Putamen (tissue), 1 donor: Measurements from ENCODE around the gene ZNF717.
"Not testable (repeated sequence)": the region's sequence is repeated elsewhere in the genome, so short reads cannot be mapped to it uniquely, and the experiment has no call there.

Experiments used
- DNase-seq: peaks from one replicate; pipeline ENCODE4 v3.0.0-alpha.2; 2016; ENCODE audit warnings: low spot score

Gene ZNF717

DNA sequence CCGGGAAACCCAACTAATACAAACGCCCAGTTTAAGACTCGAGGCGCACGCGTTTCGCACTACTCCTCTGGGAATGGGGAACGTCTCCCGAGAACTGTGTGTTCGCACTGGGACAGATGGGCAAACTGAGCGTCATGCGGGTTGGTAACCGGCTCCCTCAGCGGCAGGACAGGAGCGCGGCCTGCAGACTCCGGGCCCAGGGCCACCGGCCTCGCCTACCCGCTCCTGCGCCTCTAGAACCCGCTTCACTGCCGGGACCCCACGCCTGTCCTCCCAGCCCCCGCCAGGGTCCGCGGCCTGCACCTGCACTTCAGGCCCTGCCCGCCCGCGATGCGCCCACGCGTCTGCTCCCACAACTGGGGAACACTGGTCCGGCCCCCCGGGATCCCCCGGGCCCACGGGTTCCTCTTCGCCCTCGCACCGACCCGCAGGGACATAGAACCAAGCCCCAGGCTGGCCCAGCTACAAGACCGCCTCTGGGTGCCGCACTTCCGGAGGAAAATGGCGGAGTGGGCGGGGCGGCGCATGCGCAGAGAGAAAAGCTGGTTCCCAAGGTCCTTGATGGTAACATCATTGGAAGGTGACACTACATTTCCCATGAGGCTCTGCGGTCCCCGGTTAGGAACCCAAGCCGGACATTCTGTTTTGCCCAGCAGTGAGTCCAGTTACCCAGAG lies at the start of gene ZNF717:
ZNF717 (minus strand) TSS at position 469 of the 675 bp plus-strand sequence. CDS start 2,187 bp downstream, outside the sequence.
- DNase-seq: peak; percentile 89

DNA sequence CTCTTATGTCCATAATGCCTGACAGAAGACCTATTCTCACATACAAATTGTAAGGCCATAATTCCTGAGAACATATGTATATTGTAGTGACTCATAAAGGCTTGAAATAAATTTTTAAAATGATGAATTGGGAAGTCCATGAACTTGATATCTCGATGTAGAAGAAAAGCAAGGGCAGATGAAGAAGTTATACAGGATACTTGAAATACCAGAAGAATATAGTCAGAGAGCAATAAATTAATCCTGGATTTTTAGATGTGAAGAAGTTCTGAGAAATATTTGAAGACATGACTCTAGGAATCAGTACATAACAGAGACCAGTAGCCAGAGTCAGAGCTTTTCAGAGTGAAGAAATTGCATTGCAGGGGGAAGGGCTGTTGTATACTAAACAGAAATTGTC lies 45.7 kb upstream of the ZNF717 start:
- DNase-seq: not testable (repeated sequence)

DNA sequence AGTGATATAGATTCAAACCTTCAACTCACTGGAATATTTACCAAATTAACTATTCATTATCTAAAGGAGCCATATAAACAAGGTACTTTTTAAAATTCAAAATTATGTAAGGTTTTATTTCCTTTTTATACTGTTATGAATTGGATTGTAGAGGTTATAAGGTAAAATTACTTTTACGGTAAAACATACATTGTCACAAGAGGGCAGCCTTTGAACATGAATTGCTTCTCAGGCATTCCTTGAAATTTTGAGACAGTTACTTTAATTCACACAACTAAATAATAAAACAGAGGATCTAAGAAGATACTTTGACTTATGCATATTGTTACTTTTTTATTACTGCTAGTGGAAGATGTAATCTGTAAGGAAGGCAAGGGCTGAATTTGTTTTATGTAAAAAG lies 32.7 kb upstream of the ZNF717 start:
- not testable (repeated sequence) for DNase-seq

DNA sequence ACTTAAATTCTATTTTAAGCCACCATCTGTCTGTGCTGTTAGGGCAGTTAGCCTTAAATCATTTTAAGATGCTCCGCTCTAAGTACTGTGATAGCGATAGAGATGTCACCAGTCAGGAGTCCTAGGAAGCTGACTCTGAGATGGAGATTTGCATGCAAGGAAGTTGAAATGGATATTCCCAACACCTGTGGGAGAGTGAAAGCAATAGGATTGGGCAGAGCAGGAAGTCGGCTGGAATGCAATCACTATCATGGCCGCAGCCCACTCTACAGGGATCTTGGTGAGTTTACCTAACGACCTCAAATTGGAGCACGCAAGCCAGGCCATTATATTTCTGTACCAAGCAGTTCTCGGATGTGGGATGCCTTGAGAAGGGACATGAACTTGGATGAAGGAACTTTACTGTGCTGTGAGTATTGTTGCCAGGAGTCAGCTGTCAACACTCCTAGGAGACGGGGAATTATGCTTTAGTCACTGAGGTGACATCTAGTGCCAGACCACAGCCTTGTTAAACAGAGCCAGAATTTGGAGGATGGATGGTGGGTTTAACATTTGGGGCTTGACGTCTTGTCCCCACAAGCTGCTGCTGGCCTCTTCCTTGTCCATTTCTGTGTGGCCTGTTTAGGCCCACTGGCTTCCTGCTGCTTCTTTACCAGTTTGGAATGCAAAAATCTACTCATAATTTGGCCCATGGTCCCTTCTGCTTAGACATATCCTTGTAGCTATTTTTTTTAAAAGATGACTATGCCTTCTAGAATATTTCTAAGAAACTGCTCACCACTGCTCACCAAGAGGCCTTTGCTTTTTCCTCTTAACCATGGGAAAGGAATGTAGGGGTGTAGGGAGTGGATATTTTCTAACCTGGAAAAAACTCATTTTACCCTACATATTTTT lies 31.2 kb upstream of the ZNF717 start:
- not testable (repeated sequence) for DNase-seq

DNA sequence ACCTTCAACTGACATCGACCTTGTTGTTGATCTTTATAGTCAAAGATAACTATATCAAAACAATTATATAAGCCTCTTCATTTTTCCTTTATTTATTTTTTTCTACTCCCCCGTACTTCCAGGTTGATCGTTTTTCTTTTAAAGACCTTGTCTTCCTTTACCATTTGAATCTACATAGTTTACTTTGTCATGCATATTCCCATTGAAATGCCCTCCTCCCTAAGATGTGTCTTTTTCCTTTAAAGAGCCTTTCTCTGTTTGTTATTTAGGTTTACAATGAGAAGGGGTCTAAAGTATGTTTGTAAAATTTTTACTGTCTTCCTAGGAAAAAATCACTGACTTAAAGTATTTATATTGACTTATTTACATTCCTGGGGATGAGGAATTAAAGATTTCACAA lies 29.4 kb upstream of the ZNF717 start:
- no peak for DNase-seq

DNA sequence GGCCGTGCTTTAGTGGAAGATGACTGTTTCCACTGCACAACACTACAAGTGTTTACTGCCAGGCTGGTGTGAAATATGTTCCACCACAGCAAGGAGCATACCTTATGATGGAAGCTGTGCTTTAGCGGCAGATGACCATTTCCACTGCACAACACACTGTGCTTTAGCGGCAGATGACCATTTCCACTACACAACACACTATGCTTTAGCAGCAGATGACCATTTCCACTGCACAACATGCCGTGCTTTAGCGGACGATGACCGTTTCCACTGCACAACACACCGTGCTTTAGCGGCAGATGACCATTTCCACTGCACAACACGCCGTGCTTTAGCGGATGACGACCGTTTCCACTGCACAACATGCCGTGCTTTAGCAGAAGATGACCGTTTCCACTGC lies 2.8 kb downstream of the ZNF717 start:
- no peak for DNase-seq

DNA sequence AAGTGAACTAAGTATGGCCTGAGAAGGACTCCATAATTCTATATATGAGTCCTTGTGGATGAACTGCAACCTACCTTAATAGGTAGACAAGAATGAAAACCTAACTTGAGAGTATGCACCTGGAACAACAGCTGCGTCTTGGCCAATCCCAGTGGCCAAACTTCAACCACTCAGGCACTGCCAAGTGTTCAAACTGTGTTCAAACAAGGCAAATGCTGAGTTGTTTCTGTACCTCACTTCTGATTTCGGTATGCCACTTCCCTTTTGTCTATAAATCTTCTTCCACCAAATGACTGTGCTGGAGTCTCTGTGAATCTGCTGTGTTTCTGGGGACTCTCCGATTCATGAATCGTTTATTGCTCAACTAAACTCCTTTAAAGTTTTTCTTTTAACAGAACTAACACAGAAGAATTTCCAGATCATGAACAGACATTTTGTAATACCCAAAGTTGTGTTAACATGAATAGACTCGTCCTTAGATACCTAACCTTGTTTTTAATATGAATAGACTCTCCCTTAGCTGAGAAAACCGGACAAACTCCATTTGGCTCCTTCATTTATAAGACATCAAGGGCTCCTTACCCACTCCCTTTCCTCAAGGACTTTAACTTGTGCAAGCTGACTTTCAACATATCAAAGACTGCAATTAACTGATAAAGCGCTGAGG lies 4.1 kb downstream of the ZNF717 start:
- DNase-seq: no peak

DNA sequence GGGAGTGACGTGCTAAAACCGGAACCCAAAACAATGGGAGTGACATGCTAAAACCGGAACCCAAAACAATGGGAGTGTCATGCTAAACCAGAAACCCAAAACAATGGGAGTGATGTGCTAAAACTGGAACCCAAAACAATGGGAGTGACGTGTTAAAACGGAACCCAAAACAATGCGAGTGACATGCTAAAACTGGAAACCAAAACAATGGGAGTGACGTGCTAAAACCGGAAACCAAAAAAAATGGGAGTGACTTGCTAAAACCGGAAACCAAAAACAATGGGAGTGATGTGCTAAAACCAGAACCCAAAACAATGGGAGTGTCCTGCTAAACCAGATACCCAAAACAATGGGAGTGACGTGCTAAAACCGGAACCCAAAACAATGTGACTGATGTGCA lies 7.6 kb downstream of the ZNF717 start:
- DNase-seq: not testable (repeated sequence)

DNA sequence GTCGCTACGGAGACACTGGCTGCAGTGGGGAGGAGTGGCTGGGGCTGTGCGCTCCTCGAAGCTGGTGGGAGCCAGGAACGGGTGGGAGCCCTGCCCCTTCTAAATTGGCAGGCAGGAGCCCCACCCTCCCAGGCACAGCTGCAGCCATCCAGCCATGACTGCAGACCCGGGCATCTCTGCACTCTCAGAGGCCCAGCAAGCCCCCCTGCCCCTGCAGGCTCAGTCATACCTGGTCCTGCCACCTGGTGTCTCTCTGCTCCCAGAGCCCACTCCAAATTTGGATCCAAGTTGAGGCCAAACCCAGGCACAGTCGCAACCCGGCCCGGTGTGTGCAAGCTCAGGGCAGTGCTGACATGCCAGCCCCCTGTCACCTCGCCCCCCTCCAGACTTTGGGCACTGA lies 13.7 kb downstream of the ZNF717 start:
- DNase-seq: not testable (repeated sequence)

DNA sequence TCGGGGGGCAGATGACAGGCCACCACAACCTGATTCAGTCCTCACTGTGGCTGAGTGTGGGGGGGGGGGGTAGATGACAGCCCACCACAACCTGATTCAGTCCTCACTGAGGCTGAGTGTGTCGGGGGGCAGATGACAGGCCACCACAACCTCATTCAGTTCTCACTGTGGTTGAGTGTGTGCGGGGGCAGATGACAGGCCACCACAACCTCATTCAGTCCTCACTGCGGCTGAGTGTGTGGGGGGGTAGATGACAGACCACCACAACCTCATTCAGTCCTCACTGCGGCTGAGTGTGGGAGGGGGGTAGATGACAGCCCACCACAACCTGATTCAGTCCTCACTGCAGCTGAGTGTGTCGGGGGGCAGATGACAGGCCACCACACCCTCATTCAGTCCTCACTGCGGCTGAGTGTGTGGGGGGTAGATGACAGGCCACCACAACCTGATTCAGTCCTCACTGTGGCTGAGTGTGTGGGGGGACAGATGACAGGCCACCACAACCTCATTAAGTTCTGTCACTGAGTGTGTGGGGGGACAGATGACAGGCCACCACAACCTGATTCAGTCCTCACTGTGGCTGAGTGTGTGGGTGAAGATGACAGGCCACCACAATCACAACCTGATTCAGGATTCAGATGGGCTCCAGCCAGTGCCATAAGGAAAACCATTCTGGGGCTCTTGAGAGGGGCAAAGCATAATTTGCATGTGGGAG lies 16.9 kb downstream of the ZNF717 start:
- no peak for DNase-seq

DNA sequence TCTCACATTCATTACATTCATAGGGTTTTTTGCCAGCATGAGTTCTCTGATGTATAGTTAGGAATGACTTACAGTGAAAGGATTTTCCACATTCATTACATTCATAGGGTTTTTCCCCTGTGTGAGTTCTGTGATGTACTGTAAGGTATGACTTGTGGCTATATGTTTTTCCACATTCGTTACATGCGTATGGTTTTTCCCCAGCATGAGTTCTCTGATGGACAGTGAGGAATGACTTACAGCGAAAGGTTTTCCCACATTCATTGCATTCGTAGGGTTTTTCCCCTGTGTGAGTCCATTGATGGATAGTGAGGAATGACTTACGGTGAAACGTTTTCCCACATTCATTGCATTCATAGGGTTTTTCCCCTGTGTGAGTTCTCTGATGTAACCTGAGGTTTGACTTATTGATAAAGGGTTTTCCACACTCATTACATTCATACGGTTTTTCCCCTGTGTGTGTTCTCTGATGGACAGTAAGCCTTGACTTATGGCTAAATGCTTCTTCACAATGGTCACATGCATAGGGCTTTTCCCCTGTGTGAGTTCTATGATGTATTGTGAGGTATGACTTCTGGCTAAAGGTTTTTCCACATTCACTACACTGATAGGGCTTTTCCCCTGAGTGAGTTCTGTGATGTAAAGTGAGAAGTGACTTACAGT lies 47.4 kb downstream of the ZNF717 start:
- DNase-seq: no peak

DNA sequence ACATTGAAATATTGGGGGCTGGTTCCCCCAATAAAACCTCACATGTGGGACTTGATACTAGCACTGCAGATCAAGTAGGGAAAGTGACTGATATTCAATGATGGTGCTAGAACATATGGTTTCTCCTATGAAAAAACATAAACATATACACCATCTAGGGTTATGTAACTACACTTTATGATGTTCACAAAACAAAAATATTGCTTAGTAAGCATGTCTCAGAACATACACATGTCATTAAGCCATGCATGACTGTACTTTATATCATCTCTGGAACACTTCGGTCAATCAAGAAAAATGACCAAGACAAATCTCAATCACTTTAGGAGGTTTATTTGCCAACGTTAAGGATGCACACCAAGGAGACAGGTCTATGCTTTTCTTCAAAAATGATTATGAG lies 57.4 kb downstream of the ZNF717 start:
- no peak for DNase-seq

DNA sequence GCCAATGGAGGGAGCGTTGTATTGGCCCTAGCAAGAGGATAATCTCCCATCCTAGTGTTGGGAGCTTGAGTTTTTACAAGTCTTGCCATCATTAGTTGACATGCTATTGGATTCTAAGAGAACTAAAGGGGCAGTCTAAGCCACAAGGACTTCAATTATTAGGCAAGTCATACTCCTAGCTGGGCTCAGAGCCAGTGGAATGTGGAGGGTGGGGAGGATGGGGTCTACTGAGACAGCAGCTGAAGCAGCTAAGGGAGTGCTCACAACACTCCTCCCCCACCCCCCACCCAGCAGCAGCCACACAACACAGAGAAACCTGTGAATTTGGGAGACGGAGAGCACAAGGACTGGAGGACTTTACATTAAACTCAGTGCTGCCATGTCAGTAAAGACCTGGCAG lies 93.3 kb downstream of the ZNF717 start:
- no peak for DNase-seq

DNA sequence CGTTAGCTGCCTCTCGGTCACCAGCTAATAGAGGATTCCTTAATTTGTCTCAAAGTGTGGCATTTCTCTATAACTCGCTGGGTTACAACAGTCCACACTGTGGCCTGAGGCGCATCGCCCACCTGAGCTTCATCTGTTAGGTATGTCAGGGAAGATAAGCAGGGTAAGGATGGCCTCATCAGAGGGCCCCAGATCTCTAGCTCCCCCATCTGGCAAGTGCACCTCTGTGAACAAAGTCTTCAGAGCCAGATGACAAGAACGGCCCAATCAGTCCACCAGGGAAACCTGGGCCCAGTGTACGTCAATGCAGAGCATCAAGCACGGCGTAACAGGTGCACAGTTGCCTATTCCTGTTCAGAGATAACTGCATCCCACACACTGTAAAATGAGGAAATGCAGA lies 98.0 kb downstream of the ZNF717 start:
- DNase-seq: no peak
